ENCODE measurements around the gene KLHL5.
A peak's percentile ranks its signal among the peaks of the same experiment; 100 is the strongest.
"Not testable (repeated sequence)": the region's sequence is repeated elsewhere in the genome, so short reads cannot be mapped to it uniquely, and the experiment has no call there.

Gene KLHL5

DNA sequence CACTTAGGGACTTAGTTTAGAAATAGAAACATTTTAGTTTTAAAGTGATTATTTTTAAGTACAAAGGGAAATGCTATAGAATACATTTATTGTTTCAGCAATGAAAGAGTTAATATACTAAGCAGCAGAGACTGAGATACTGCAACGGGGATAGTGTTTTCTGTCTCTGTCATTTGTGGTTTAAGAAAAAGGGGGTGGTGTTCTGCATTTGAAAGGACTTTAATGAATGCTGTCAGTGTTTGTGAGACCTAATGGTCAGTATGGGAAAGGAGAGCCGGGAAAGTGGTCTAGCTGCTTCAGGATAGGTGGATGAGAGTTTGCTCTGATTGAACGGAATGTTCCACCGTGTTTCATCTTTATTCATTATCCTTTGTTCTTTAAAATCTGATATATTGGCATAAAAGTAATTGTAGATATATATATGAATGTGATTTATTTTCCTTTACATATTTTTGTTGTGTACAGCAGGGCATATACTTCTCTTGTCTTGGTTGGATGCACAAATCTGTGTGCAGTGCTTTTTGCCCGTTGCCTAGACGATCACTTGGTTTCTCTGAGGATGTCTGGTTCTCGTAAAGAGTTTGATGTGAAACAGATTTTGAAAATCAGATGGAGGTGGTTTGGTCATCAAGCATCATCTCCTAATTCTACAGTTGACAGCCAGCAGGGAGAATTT is at the start of gene KLHL5:
KLHL5 (plus strand) TSS at position 139 of the 676 bp plus-strand sequence; CDS start at position 560, 421 bp downstream.
- DNase-seq = no peak

DNA sequence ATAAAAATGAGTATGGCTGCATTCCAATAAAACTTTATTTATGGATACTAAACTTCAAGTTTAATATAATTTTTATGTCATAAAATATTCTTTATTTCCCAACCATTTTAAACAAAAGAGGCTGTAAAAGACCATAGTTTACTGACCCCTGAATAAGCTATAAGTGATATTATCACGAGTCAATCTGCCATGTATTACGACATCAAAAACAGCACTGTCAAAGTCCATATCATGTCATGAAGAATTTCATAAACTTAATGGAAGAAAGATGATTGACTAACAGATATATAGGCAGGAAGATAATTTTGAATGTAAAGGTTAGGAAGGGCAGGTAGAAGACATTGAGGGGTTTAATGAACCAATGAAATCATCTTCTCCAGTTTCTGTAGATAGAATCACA is 48.0 kb upstream of the KLHL5 start:
- no peak for DNase-seq

DNA sequence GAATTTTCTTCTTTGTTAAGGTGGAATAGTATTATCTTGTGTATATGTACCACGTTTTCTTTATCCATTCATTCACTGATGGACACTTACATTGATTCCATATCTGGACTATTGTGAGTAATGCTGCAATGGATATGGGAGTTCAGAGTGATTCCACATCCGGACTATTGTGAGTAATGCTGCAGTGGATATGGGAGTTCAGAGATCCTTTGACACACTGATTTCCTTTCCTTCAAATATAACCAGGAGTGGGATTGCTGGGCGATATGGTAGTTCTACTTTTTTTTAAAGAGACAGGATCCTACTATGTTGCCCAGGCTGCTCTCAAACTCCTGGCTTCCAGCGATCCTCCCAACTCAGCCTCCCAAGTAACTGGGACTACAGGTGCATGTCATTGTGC is 41.9 kb upstream of the KLHL5 start:
- no peak for DNase-seq

DNA sequence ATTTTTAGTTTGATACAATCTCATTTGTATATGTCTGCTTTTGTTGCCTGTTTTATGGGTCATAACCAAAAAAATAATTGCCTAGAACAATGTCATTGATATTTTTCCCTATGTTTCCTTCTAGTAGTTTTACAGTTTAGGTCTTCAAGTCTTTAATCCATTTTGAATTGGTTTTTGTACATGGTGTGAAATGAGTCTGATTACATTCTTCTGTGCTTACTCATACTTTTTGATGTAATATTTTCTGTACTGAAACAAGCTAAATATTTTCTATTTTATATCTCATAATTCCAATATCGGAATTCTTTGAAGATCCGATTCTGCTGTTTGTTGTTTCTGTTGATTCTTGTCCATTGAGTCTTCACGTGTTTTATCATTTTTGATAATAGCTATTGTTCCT is 40.4 kb upstream of the KLHL5 start:
- no peak for DNase-seq

- no peak for DNase-seq
Observed at GRCh38 chr4:39022241-39022640, 39.8 kb upstream of the KLHL5 start.

- DNase-seq = no peak
Observed at GRCh38 chr4:39023059-39023458, 39.0 kb upstream of the KLHL5 start.

DNA sequence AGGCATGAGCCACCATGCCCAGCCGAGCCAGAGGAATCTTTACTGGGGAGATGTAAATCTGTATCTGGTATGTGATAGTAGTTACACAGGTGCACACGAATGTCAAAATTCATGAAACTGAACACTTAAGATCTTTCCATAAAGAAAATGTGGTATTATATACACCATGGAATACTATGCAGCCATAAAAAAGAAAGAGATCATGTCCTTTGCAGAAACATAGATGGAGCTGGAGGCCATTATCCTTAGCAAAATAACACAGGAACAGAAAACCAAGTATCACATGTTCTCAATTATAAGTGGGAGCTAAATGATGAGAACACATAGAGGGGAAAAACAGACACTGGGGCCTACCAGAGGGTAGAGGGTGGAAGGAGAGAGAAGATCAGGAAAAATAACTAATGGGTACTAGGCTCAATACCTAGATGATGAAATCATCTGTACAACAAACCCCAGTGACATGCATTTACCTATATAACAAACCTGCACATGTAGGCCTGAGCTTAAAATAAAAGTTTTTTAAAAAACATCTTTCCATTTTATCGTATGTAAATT is 37.6 kb upstream of the KLHL5 start:
- no peak for DNase-seq

DNA sequence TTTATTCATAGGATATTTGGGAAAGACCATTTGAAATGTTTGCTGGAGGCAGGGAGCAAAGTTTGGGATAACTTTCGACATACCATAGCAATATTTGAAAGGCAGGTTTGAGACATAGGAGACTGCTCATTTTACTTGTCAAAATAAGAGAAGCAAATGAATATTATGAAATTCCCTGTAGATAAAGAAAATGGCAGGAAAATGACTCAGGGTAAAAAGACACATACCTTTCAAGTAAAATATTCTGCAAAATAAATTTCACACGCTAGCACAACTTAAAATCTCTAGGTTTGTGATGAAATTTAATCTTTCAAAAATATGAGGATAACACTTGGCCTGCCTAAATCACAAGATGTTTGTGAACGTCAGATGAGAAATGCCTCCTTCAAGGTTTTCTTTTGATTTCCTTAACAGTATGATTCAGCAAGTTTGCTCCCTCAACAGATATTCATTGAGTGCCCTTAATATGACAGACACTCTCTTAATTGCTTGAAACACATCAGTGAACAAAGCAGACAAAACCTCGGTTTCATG is 36.4 kb upstream of the KLHL5 start:
- DNase-seq = no peak

DNA sequence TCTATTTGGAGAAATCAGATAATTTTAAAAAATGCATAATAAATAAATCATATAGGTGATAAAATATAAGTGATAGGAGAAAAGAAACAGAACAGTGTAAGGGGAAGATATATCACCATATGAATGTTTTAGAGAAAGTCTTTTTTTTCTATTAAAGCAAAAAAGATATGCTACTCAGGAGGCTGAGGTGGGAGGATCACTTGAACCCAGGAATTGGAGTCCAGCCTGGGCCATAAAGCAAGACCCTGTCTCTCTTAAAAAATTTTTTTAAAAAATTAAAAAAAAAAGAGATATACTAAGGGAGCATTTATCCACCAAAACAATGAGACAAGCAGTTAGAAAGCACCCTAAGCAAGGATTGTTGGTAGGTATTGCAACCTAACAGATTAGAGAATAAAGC is 35.9 kb upstream of the KLHL5 start:
- no peak for DNase-seq

GRCh38 chr4:39029752-39030694 is 32.0 kb upstream of the KLHL5 start:
- DNase-seq = no peak

DNA sequence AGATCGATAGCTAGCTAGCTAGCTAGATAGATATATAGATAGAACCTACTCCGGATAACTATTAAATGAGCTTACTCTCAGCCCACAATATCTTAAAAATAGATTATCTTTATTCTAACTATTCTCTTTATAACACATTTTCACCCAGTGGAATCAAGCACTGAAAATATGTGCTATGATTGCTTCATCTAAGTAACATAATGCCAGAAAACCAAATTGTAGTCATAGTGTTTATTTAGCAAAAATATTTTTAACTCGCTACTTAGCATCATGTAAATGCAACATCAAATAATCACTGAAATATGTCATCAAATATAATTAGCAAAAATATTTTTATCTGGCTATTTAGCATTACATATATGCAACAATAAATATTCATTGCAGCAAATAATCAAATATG is 31.3 kb upstream of the KLHL5 start:
- DNase-seq = no peak

DNA sequence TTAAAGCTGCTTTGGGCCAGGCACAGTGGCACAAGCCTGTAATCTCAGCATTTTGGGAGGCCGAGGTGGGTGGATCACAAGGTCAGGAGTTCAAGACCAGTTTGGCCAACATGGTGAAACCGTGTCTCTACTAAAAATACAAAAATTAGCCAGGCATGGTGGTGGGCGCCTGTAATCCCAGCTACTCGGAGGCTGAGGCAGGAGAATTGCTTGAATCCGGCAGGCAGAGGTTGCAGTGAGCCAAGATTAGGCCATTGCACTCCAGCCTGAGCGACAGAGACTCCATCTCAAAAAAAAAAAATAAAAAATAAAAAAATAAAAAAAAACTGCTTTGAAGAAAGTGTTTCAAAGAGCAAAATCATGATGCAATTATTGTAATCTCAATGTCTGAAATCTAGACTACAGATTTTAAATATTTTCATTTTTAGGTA is 30.4 kb upstream of the KLHL5 start:
- DNase-seq = not testable (repeated sequence)

GRCh38 chr4:39032218-39033085 is 29.6 kb upstream of the KLHL5 start, which contains the start of gene TMEM156:
TSS of gene TMEM156 (minus strand) at chr4:39032409. CDS start at chr4:39032313, 96 bp downstream.
- DNase-seq = no peak

DNA sequence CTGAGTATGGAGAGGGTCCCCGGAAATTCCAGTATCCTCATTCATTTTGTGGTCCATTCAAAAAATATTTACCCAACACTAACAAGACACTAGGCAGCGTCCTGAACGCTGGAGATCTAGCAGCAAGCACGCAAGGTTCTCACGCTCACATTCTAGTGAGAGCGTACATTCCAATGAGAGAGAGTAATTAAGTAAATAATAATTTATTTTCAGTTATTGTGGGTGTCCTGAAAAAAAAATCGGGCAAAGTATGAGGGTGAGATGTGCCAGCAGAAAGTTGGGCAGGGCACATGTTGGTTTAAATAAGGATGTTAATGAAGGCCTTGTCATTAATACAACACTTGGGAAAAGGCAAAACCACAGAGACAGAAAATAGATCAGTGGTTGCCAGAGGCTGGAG is 25.9 kb upstream of the KLHL5 start:
- DNase-seq = no peak

DNA sequence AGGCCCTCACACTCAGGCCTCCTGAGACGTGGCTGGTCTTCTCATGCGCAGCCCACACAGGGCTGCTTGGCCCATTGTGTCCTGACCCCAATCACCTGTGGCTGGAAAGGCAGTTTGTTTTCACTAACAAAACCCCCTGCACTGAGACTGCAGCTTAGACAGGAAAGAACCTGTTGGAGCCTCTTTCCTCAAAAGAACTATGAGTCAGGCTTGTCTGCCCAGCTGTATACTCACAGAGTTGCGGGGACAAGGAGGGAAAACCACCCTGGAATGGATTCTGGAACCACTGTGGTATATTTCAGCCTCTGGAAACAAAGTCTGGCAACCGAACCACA is 24.6 kb upstream of the KLHL5 start:
- DNase-seq = no peak

GRCh38 chr4:39037941-39038340 is 24.1 kb upstream of the KLHL5 start:
- no peak for DNase-seq

DNA sequence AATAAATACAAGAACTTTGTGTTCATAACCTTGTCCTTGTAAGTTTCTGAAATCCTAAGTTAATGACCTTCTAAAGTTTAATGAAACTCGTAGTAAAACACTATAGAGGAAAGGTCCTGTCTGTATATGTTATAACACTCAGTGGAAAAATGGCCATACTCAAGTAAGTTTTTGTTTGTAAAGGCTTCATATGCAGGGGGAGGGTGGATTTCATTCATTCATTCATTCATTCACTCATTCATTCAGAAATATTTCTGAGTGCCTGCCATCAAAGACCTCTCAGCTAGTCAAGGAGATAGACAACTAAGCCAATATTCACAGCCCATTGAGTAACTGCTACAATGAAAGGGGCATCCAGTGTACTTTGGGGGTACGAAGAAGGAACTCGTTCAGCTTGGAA is 22.9 kb upstream of the KLHL5 start:
- DNase-seq = no peak

GRCh38 chr4:39042366-39042765 is 19.7 kb upstream of the KLHL5 start:
- no peak for DNase-seq

- DNase-seq = no peak
Observed at GRCh38 chr4:39043058-39043860, 18.8 kb upstream of the KLHL5 start.

GRCh38 chr4:39043861-39044363 is 18.1 kb upstream of the KLHL5 start:
- DNase-seq = no peak

- peak; percentile 78 to 84 (median 82) for DNase-seq
Observed at GRCh38 chr4:39044364-39044955, 17.6 kb upstream of the KLHL5 start.
